ENCODE measurements around the gene DGKG.
A peak's percentile ranks its signal among the peaks of the same experiment; 100 is the strongest.

Gene DGKG

DNA sequence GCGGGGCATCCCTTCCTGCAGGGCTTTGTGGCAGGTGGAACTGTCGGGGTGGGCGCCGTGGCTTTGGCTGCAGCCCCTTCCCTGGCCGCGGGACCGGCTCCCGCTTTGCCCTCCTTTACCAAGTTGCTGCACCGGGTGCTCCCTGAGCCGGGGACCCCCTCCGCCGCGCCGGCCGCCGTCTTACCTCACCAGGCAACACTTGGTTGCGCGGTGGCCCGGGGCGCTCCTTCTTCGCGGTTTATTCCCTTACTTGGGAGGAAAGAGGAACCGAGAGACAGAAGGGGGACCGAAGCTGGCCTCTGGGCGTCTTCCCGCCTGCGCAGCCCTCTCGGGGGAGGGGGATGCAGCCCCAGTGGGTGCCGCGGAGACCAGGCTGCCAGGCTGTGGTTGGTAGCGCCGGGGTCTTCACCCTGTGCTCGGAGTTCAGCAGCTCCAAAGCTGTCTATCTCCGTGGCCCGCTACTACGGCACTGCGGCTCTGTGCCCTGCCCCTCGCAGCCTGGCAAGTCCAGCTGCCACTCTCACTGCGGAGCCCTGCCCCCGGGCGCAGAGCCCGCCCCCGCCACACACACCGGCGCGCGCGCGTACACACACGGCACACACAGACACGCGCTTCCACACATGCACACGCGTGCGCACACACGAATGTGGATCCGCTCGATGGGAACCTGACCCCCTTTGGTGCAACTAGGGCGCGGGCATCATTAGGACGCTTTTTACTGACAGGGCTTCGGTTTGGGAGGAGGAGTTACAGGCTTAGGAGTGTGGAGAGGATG lies at the start of gene DGKG:
TSS of gene DGKG (minus strand) at position 473 of the 775 bp plus-strand sequence. CDS start 41,775 bp downstream, outside the sequence.
- DNase-seq (ENCODE audit: low read depth) = no peak

DNA sequence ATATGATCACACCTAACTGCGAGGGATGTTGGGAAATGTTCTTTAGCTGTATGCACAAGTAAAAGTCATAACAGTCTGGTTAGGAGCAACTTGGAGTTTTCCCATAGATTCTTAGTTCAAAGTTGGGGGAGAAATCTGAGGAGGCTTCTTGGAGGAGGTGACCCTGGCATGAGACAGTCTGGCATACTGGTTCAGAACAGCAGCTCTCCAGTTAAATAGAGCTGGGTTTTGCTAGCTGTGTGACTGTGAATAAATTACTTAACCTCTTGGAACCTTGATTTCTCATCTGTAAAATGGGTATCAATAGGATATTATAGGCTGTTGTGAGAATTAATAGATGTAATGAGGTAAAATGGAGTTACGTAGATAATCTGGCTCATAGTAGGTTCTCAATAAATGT lies 49.1 kb upstream of the DGKG start:
- DNase-seq (ENCODE audit: low read depth) = no peak

DNA sequence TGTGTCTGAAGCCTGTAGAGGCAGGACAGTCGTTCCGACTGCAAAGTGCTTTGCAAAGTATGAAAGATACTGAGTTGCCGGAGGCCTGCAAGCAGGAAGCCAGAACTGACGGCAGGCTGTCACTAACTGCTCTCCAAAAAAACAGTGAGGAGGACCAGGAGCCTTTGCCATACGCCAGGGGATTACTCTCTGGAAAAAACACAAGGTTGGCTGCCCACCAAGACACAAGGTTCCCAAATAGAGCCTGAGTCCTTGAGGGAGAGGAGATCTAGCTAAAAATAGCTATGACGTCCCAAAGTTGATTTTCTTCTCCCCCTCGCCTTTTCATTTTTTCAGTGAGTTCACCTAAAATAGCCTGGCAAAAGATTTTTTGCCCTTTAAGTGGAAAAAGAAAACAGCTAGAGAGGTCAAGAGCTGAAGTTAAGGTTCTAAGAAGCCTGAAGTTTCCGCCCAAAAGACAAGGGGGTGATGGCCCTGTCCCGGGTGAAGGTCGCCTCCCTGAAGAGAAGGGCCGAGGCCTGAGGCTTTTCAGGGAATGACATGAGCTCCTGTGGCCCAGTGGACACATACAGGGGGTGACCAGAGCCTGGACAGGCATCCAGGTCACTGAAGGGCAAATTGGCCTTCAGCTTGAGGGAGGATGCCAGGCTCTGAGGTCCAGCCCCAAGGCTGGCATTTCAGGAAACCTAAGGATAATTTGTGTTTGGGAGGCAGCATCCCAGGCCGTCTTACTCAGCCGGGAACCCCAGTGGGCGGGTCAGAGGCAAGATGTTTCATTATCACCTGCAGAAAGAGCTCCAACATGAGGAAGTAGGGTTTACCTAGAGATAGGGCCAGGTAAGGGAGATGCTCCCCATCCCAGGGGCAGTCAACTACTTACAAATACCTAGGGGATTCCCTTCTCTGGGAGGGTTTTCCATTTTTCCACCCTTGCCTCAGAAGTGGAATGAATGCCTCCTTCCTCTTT lies 44.9 kb upstream of the DGKG start:
- no peak for DNase-seq (ENCODE audit: low read depth)

DNA sequence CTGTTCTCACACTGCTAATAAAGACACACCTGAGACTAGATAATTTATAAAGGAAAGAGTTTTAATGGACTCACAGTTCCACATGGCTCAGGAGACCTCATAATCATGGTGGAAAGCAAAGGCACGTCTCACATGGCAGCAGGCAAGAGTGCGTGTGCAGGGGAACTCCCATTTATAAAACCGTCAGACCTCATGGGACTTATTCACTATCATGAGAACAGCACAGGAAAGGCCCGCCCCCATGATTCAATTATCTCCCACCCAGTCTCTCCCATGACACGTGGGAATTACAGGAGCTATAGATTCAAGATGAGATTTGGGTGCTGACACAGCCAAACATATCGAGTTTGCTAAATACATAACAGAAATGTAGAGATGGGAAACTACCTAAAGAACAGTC lies 39.5 kb upstream of the DGKG start:
- DNase-seq (ENCODE audit: low read depth) = no peak

DNA sequence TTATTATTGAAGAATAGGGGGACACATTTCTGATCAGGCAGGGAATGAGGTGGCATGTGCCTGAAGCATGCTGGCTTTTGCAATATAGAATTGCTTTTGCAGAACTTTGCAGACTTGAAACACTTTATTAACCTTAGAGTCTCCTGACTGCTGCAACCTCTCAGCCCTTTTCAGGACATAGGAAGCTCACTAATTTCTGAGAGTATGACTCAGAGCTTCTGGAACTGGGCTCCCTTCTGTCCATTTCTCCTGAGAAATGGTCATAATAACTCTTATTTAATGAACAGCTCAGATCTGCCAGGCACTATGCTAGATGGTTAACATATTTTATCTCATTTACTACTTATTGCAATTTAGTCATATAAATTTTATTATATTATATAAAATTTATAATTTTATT lies 38.6 kb upstream of the DGKG start:
- DNase-seq (ENCODE audit: low read depth) = peak; percentile 42

DNA sequence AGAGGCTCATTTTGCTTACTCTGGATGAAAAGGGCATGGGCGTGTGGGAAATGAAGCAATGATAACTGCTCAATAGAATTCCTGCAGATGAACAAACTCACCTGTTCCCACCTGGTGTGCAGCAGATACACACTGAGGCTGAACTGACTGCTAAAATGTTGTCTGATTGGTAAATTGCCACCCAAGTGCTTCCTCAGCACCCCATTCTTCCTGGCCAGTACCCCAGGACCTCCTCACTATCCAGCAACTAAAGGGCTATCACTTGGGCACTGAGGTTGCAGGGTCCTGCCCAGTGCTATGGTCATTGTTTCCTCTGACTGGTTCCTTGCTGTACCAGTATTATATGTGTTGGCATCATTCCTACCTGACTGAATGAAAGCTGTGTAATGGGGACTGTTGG lies 38.0 kb upstream of the DGKG start:
- DNase-seq (ENCODE audit: low read depth) = no peak

DNA sequence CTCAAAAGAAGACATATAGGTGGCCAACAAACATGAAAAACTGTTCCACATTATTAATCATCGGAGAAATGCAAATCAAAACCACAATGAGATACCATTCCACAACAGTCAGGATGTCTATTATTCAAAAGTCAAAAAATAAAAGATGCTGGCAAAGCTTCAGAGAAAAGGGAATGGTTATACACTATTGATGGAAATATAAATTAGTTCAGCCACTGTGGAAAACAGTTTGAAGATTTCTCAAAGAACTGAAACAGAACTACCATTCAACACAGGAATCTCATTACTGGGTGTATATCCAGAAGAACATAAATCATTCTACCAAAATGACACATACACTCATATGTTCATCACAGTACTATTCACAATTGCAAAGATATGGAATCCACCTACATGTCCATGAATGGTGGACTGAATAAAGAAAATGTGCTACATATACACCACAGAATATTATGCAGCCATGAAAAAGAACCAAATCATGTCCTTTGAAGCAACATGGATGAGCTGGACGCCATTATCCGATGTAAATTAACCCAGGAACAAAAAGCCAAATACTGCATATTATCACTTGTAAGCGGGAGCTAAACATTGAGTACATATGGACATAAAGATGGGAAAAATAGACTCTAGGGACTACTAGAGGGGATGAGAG lies 32.7 kb upstream of the DGKG start:
- DNase-seq (ENCODE audit: low read depth) = no peak

DNA sequence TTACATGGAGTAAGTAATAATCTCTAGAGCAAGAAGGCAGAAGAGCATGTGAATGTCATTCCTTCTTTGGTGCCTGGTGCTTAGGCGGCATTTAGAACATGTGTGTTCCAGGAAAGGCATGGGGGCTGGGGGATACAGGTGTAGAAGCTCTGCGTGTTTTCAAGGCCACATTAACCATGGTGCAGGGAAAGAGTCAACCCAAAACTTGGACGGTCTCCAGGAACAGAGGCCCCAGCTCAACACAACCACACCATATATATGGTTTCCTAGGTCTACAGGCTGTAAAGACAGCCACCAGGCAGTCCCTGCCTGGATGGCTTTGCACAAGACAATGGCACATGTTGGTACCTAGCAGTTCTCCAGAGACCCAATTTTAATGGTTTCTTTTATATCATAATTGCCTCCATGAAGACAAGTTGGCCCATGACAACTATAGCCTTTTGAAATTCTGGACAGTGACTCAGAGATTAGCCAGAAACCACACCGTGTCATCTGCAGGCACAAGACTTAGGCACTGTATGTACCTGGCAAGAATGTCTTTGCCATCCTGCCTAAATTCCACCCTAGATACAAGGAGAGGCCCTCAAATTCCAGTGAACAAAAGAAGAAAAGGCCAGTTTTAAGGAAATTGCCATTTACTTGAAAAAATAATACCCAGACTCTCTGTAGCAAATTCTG lies 25.0 kb upstream of the DGKG start:
- DNase-seq (ENCODE audit: low read depth) = no peak

DNA sequence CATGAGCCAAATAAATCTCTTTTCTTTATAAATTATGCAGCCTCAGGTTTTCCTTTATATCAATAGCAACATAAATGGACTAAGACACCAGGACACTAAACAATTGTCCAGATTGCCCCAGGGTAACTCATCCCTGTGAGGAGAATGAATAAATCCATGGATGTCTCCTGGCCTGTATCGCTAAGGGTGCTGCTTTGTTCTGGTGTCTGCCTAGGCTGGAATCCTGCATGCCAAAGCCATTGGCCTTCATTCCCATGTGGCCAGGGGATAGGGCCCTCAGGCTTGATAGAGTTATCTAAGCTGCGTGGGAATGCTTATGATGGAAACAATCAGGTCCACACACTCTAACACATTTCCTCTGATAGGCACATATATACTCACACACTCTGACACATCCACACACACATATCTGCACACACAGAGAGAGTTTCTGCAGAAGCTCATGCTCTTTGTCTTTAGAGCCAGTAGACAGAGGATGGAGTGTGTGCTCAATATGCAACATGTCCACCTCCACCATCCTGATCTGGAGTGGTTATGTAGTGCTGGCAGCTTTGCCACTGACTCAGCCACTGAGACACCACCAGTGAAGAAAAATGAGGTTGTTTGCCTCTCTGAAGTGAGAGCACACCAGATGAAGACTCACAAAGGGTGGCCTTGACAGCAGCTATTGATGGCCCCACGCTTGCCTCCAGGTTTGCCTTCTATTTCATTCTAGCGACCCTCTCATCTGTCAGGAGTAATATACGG lies 24.0 kb upstream of the DGKG start:
- DNase-seq (ENCODE audit: low read depth) = no peak

DNA sequence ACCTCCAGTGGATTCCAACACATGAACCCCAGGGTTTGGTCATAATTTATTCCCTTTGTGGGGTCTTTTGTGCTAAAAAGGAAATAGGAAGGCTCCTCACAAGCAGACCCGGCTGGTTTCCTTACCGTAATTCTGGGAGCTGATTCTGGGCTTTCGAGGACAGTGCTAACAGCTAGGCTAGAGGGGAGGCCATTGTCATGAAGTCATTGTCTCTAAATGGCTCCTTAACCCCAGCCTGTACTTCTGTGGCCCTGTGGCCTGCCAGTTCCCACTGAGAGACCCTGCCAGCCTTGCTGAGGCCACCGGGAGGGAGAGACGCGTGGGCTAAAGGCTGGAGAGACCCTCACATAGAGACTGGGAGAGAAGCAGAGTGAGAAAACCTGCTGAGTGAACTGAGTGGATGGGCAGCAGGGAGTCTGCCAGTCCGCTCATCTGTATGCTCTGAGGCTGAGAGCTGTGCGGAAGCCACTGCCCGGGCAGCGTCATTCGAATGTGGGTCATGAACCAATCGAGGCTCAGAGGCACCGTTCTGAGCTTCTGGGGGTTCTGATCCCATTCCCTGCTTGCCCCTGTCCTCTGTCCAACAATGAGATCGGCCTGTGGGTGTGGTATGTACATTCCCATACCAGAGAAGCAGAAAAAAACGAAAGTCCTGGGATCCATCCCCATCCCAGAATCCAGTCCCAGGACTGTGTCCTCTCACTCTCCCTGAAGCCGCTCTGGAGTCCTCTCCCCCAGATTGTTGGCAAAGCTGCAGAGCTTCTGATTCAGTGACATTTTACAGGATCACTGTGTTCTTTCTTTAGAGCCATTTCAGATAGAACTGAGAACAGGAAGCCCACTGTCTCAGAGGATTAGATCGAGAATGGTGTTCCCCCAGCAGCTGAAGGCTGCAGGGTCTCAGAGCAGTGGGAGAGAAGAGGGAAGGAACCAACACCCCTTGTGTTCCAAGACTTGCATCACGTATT lies 21.3 kb upstream of the DGKG start:
- no peak for DNase-seq (ENCODE audit: low read depth)

DNA sequence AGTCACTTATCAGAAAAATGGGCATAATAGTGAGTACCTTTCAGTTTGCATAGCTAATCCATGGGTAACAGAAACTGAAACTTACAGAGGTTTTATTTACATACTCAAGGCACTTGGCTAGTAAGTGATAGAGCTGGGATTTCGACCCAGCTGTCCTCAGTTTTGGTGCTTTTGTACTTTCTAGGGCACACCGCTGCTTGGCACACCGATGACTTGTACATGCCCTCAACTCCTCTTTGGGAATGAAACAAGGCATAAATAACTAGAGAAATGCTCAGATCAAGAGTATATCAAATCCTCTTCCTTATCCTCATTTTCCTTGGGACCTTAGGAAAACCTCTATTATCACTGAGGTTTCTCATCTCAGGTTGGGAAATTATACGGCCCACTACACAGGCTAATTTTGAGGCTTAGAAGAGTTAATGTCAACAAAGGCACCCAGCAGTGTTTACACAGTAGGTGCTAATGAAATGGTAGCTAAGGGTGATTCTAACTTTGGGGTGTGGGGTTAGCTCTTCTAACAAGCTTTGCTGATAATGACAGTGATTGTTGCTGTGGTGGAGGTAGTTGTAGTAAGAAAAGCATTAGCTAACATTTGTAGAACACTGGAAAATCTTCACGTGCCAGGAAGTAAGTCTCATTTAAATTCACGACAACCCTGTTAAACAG lies 20.3 kb upstream of the DGKG start:
- no peak for DNase-seq (ENCODE audit: low read depth)

DNA sequence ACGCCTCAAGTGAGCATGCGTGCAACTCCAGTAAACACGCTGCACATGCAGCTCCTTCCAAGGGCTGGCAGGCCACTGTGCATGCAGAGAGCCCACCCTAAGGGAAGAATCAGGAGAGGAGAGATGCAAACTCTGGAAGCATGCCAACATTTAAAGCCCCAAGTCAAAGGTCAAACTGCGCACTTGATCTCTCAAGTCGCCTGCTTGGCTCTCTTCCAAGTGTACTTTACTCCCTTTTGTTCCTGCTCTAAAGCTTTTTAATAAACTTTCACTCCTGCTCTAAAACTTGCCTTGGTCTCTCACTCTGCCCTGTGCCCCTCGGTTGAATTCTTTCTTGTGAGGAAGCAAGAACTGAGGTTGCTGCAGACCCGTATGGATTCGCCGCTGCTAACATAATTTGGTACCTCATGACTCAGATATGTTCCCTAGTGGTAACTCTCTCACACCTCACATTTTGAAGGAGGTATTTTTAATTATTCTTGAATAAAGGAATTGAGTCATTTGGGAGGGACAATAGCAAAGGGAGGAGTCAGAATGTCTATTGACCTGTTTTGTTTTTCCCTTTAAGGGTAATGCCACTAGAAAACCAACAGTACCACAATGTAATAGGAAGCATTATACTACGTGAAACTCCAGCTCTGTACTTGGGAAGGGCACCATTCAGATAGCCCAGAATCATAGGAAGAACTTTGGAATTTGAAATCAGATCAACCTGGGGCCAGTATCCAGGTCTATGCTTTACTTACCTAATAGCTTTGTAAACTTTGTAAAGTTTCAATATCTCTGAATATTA lies 19.6 kb upstream of the DGKG start:
- no peak for DNase-seq (ENCODE audit: low read depth)

DNA sequence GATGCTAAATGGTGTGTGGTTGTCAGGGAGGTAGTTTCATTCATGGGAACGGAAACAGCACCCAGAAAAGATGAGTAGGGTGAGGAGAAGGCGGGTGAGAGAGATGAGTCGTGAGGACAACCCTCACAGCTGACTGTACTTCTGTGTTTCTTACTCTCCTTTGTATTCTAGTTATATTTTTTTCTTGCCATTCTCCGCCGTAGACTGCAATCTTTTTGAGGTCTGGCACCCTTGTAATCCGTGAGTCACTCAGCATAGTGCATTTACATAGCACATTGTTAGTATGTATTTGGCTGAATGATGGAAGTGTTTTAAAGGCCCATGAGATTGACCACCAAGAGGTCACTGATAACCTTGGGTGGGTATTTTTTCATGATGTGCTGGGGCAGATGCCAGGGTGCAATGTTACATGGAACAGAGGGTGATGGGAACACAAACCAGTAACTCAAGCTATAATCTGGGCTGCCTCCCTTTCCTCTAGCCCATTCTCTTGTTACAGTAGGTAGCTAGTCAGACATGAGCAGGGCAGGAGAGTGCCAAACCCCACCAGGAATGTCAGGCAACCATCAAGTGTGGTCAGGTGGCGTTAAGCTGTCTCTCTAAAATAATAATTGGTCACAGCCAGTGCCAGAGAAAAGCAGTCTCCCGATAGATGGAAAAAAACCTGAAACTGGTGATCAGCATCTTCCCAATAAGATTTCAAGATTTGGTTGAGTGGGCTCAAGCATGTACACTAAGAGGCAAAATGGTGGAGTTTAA lies 18.8 kb upstream of the DGKG start:
- DNase-seq (ENCODE audit: low read depth) = no peak

DNA sequence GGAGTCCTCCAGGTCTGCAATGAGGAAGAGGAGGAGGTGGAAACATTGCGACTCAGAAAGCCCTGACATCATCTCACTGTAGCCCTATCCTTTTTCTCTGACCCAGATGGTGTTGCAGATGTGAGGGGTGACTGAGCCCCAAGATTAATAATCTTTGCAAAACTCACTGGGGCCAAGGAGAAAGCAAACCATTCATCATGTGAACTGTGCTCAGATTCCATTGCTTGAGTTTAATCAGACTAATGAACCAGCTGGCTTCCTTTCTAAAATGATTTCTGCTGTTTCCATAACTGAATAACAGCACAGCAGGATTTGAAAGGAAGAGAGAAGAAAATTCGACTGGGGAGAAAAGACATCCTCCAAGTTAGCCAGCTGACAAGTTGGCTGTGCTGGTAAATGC lies 13.4 kb upstream of the DGKG start:
- no peak for DNase-seq (ENCODE audit: low read depth)

DNA sequence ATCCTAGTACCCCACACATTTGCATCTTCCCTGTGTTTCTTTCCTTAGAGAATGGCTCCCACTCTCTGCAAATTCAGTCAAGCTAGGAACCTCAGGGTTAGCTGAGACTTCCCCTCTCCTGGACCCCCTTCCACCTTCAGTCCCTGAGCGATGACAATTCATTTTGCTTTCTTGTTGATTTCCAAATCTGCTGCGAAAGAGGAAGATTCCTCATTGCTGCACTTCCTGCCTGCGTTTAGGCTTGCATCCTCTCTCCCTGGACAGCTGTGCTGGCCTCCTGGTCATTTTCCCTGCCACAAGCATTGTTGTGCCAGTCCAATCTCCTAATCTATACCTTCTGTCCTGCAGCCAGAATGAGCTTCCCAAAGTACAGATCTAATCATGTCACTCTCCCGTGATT lies 12.3 kb upstream of the DGKG start:
- DNase-seq (ENCODE audit: low read depth) = no peak

DNA sequence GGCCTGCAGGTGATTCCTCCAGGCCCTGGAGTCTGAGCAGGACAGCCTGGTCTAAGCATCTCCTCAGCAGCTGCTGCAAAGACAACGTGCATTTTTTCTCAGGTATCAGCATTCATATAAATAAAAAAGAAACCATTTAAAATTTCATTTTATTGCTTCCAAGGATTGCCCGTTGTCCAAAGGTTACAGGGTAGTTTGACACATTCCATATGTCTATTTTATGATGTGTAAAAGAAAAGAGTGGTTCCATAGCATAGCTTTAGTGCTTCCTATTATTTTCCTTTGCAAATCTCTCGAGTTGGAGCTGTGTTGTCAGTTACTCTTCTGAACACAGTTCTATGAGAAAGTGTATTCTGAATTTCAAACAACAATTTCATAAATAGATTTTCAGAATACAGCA lies 7.2 kb upstream of the DGKG start:
- DNase-seq (ENCODE audit: low read depth) = no peak

DNA sequence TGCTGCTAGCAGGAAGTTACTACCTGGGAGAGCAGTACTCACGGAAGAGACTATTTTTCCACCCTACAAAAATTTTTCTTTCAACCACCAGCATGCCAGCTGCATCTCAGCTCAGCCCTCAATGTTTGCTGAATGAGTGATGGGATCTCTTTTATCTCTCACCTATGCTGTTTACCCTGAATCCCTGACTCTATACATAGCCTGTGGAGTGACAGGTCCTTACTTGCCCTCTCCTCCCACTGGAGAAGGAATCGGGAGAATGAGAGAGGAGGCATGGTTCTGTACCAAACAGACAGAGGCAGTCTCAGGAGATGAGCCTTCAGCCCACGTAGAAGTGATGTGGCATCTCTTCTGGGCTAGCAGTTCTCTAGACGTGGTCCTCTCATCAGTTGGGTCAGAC lies 6.7 kb upstream of the DGKG start:
- DNase-seq (ENCODE audit: low read depth) = no peak

DNA sequence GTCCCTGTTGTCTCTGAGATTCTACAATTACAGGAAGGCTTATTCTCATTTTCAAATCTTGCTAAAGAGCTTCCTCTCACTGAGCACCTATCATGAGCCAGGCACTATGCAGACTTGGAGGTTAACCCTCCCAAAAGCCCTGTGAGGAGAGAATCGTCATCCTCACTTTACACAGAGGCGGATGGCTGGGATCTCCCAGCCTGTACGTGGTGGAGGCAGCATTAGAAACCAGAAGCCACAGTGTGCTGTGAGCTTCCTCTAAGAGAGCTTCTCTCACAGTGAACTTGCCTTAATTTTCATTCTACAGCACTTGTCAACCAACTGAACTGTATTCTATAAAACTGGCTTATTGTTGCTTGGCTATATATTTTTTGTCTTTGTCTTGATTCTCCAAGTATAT lies 6.1 kb upstream of the DGKG start:
- DNase-seq (ENCODE audit: low read depth) = no peak

Data from EH (cell line).